HL-60/S4 treated with retinoic acid at 250 ng/mL for 4 days and 3 days (cell line): Measurements from ENCODE around the gene IKZF1.

Experiments
- in situ Hi-C: fragments of 300-500 bp; cut with MboI; formaldehyde crosslinking; loops from 2 replicates; pipeline ENCODE4 v1.7.0; 2022; ENCODE audit warnings: low sequenced_read_pairs

Gene IKZF1

GRCh38 chr7:50400114-50400513, 95.6 kb downstream of the IKZF1 start:
- in situ Hi-C loops: no loop called here

- in situ Hi-C loops: no loop called here
Observed at GRCh38 chr7:50404392-50404791, 99.9 kb downstream of the IKZF1 start.

- in situ Hi-C loops: no loop called here
Observed at GRCh38 chr7:50405221-50405620, 100.7 kb downstream of the IKZF1 start.

- in situ Hi-C loops: no loop called here
Observed at GRCh38 chr7:50406935-50407334, 102.4 kb downstream of the IKZF1 start.

- in situ Hi-C loops: no loop called here
Observed at GRCh38 chr7:50409856-50410745, 105.6 kb downstream of the IKZF1 start.

GRCh38 chr7:50411332-50411731, 106.8 kb downstream of the IKZF1 start:
- in situ Hi-C loops: no loop called here

GRCh38 chr7:50412973-50413372, 108.5 kb downstream of the IKZF1 start:
- in situ Hi-C loops: no loop called here

GRCh38 chr7:50413561-50413960, 109.0 kb downstream of the IKZF1 start:
- in situ Hi-C loops: no loop called here

- in situ Hi-C loops: no loop called here
Observed at GRCh38 chr7:50415844-50416364, 111.4 kb downstream of the IKZF1 start.

- in situ Hi-C loops: no loop called here
Observed at GRCh38 chr7:50416527-50417182, 112.1 kb downstream of the IKZF1 start.

- in situ Hi-C loops: no loop called here
Observed at GRCh38 chr7:50418086-50418515, 113.6 kb downstream of the IKZF1 start.

GRCh38 chr7:50418526-50419290, 114.2 kb downstream of the IKZF1 start:
- in situ Hi-C loops: no loop called here

GRCh38 chr7:50421043-50421442, 116.5 kb downstream of the IKZF1 start:
- in situ Hi-C loops: no loop called here

- in situ Hi-C loops: no loop called here
Observed at GRCh38 chr7:50422858-50423257, 118.3 kb downstream of the IKZF1 start.

- in situ Hi-C loops: no loop called here
Observed at GRCh38 chr7:50423860-50424259, 119.3 kb downstream of the IKZF1 start.

- in situ Hi-C loops: no loop called here
Observed at GRCh38 chr7:50425318-50425717, 120.8 kb downstream of the IKZF1 start.

GRCh38 chr7:50426280-50427045, 121.9 kb downstream of the IKZF1 start:
- in situ Hi-C loops: no loop called here

GRCh38 chr7:50427518-50427917, 123.0 kb downstream of the IKZF1 start:
- in situ Hi-C loops: no loop called here

- in situ Hi-C loops: no loop called here
Observed at GRCh38 chr7:50428911-50429310, 124.4 kb downstream of the IKZF1 start.

GRCh38 chr7:50431316-50431715, 126.8 kb downstream of the IKZF1 start:
- in situ Hi-C loops: no loop called here
